C1 segment of cervical spinal cord (tissue), 14 donors: ENCODE results near the gene DOCK10.

Experiments used
- DNase-seq, 14 donors: peaks; one replicate each; lab custom pipeline; 2025; lab: John Stamatoyannopoulos, UW

The DOCK10 gene

GRCh38 chr2:224982910-224983711, 59.2 kb downstream of the DOCK10 start:
- DNase-seq: peak in 3 of 14 donors; percentile 15 to 25 (median 24)

GRCh38 chr2:224982226-224982625, 60.0 kb downstream of the DOCK10 start:
- peak in 13 of 14 donors; percentile 6 to 72 (median 52) for DNase-seq

- no peak for DNase-seq
Observed at GRCh38 chr2:224976629-224977525, 65.4 kb downstream of the DOCK10 start.

- no peak for DNase-seq
Observed at GRCh38 chr2:224975761-224976160, 66.5 kb downstream of the DOCK10 start.

GRCh38 chr2:224973112-224974016, 68.9 kb downstream of the DOCK10 start:
- DNase-seq: peak in 3 of 14 donors; percentile 21 to 38 (median 25)

GRCh38 chr2:224971214-224971613, 71.1 kb downstream of the DOCK10 start:
- DNase-seq: no peak

- DNase-seq: no peak
Observed at GRCh38 chr2:224970311-224970710, 72.0 kb downstream of the DOCK10 start.

- DNase-seq: no peak
Observed at GRCh38 chr2:224969633-224970260, 72.5 kb downstream of the DOCK10 start.

GRCh38 chr2:224969095-224969494, 73.2 kb downstream of the DOCK10 start:
- no peak for DNase-seq

GRCh38 chr2:224968051-224968450, 74.2 kb downstream of the DOCK10 start:
- no peak for DNase-seq

GRCh38 chr2:224966613-224967012, 75.7 kb downstream of the DOCK10 start:
- DNase-seq: no peak

GRCh38 chr2:224959556-224959955, 82.7 kb downstream of the DOCK10 start:
- no peak for DNase-seq

- DNase-seq: no peak
Observed at GRCh38 chr2:224958873-224959272, 83.4 kb downstream of the DOCK10 start.

- DNase-seq: no peak
Observed at GRCh38 chr2:224958462-224958857, 83.8 kb downstream of the DOCK10 start.

GRCh38 chr2:224957540-224958461, 84.5 kb downstream of the DOCK10 start:
- DNase-seq: no peak

- no peak for DNase-seq
Observed at GRCh38 chr2:224956706-224957105, 85.6 kb downstream of the DOCK10 start.

- no peak for DNase-seq
Observed at GRCh38 chr2:224954980-224955379, 87.3 kb downstream of the DOCK10 start.

- no peak for DNase-seq
Observed at GRCh38 chr2:224952936-224953657, 89.2 kb downstream of the DOCK10 start.
